Activated T-cell treated with anti-CD3 and anti-CD28 coated beads for 24 hours (primary cell): ENCODE data around the gene PRPF39.
"Not testable (repeated sequence)": the region's sequence is repeated elsewhere in the genome, so short reads cannot be mapped to it uniquely, and the experiment has no call there.

Experiments
- DNase-seq: peaks from one replicate; pipeline ENCODE4 v3.0.0-alpha.2; 2020; ENCODE audit warnings: low read depth

PRPF39 gene

GRCh38 chr14:45140661-45141187, 56.8 kb downstream of the PRPF39 start:
- no peak for DNase-seq

GRCh38 chr14:45142083-45142482, 58.2 kb downstream of the PRPF39 start:
- DNase-seq, result not testable (repeated sequence)

GRCh38 chr14:45144658-45145057, 60.7 kb downstream of the PRPF39 start:
- no peak for DNase-seq

- DNase-seq, result no peak
These were observed 61.3 kb downstream of the PRPF39 start for GRCh38 chr14:45145214-45145613.

GRCh38 chr14:45149602-45150001, 65.7 kb downstream of the PRPF39 start:
- DNase-seq, result no peak

GRCh38 chr14:45150386-45150890, 66.5 kb downstream of the PRPF39 start:
- no peak for DNase-seq

GRCh38 chr14:45156067-45156466, 72.2 kb downstream of the PRPF39 start:
- DNase-seq, result no peak
